Measurements from ENCODE around the gene DERL3. TPM values are rescaled to one million over a fixed set of nuclear protein-coding genes. Genes with fewer than 3 reads are reported as not detected.

The DERL3 gene
- total and polyA plus RNA-seq, 2 of the 13 experiments (the other 11 are each of a cell fraction or from before 2014, with no cell fraction given) = not detected

GRCh38 chr22:23856721-23857605, 18.2 kb upstream of the DERL3 start (continued):
- TF ChIP-seq, protein P1, sequence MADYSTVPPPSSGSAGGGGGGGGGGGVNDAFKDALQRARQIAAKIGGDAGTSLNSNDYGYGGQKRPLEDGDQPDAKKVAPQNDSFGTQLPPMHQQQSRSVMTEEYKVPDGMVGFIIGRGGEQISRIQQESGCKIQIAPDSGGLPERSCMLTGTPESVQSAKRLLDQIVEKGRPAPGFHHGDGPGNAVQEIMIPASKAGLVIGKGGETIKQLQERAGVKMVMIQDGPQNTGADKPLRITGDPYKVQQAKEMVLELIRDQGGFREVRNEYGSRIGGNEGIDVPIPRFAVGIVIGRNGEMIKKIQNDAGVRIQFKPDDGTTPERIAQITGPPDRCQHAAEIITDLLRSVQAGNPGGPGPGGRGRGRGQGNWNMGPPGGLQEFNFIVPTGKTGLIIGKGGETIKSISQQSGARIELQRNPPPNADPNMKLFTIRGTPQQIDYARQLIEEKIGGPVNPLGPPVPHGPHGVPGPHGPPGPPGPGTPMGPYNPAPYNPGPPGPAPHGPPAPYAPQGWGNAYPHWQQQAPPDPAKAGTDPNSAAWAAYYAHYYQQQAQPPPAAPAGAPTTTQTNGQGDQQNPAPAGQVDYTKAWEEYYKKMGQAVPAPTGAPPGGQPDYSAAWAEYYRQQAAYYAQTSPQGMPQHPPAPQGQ (CRISPR knock-in tag; IDR thresholded peaks at IDR 0.05; ENCODE audit: borderline replicate concordance) = no peak
- peak; percentile 65; the same call in 1 of the 2 replicates for TF ChIP-seq BORCS8-MEF2B (CRISPR knock-in tag; IDR thresholded peaks at IDR 0.05)
- peak; percentile 32; the same call in 1 of the 2 replicates for TF ChIP-seq ZBTB7B (CRISPR knock-in tag; IDR thresholded peaks at IDR 0.05)
- TF ChIP-seq ZNF558 (CRISPR knock-in tag; IDR thresholded peaks at IDR 0.05; ENCODE audit: borderline replicate concordance) = no peak; the same call in 1 of the 2 replicates
- no peak; the same call in 1 of the 2 replicates for TF ChIP-seq ARNT2 (CRISPR knock-in tag; IDR thresholded peaks at IDR 0.05; ENCODE audit: low read depth)
- no peak for TF ChIP-seq ADNP (CRISPR knock-in tag; IDR thresholded peaks at IDR 0.05)
- TF ChIP-seq BCL6 (CRISPR knock-in tag; IDR thresholded peaks at IDR 0.05) = peak; percentile 21; the same call in 1 of the 2 replicates
- no peak for TF ChIP-seq POLR2AphosphoS2 (IDR thresholded peaks at IDR 0.05; ENCODE audit: low read depth, low read length)
- TF ChIP-seq ZNF7 (CRISPR knock-in tag; IDR thresholded peaks at IDR 0.05) = 0 out of 2 replicates have a peak, but pooled peaks have one; percentile 16
- no peak for TF ChIP-seq RORA (CRISPR knock-in tag; IDR thresholded peaks at IDR 0.05)
- TF ChIP-seq HOXA5 (CRISPR knock-in tag; IDR thresholded peaks at IDR 0.05) = no peak
- TF ChIP-seq GPBP1L1 (CRISPR knock-in tag; IDR thresholded peaks at IDR 0.05) = no peak
- no peak for TF ChIP-seq STAT5B (CRISPR knock-in tag; IDR thresholded peaks at IDR 0.05)
- TF ChIP-seq, protein P2, sequence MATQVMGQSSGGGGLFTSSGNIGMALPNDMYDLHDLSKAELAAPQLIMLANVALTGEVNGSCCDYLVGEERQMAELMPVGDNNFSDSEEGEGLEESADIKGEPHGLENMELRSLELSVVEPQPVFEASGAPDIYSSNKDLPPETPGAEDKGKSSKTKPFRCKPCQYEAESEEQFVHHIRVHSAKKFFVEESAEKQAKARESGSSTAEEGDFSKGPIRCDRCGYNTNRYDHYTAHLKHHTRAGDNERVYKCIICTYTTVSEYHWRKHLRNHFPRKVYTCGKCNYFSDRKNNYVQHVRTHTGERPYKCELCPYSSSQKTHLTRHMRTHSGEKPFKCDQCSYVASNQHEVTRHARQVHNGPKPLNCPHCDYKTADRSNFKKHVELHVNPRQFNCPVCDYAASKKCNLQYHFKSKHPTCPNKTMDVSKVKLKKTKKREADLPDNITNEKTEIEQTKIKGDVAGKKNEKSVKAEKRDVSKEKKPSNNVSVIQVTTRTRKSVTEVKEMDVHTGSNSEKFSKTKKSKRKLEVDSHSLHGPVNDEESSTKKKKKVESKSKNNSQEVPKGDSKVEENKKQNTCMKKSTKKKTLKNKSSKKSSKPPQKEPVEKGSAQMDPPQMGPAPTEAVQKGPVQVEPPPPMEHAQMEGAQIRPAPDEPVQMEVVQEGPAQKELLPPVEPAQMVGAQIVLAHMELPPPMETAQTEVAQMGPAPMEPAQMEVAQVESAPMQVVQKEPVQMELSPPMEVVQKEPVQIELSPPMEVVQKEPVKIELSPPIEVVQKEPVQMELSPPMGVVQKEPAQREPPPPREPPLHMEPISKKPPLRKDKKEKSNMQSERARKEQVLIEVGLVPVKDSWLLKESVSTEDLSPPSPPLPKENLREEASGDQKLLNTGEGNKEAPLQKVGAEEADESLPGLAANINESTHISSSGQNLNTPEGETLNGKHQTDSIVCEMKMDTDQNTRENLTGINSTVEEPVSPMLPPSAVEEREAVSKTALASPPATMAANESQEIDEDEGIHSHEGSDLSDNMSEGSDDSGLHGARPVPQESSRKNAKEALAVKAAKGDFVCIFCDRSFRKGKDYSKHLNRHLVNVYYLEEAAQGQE (IDR thresholded peaks at IDR 0.05; ENCODE audit: borderline replicate concordance in 1 of 2, low read depth in 1 of 2, low read length in 2 of 2) = no peak
- TF ChIP-seq GATAD1 (CRISPR knock-in tag; IDR thresholded peaks at IDR 0.05) = no peak
- TF ChIP-seq ZNF704 (CRISPR knock-in tag; IDR thresholded peaks at IDR 0.05; ENCODE audit: borderline replicate concordance) = no peak
- TF ChIP-seq ZNF253 (CRISPR knock-in tag; IDR thresholded peaks at IDR 0.05; ENCODE audit: borderline replicate concordance) = peak; percentile 49; the same call in 1 of the 2 replicates
